ENCODE data around the gene NR2C2.

DNA sequence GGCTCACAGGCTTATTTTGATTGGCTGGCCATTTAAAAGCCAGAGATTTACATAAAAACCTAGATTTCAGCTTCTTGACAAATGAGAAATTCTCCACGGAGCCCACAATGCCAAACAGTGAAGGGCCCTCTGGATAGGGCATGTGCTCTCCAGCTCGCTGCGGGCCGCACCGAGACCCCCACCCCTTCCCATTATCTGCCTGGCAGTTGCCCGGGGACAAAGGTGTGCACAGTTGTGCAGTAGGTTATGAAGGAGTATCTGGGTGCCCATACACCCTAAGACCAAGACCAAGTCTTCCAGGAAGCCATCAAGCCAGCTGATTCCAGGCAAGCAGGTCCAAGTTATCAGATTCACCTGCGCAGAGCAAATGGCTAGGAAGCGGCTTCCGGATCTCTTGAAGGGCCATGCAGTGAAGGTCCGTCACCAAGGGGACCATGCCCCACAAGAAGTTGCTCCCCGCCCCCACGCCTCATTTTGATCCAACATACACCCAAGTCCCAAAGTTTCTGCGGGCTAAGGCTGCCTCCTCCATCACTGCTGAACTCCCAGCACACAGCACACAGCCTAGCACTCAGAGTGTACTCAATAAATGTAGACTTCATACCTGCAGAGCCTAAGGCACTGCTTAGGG lies 116.4 kb downstream of the NR2C2 start:
- TF ChIP-seq POLR2A (IDR thresholded peaks at IDR 0.05; ENCODE audit: extremely low read depth, insufficient read length), result no peak
- TF ChIP-seq, protein P1, sequence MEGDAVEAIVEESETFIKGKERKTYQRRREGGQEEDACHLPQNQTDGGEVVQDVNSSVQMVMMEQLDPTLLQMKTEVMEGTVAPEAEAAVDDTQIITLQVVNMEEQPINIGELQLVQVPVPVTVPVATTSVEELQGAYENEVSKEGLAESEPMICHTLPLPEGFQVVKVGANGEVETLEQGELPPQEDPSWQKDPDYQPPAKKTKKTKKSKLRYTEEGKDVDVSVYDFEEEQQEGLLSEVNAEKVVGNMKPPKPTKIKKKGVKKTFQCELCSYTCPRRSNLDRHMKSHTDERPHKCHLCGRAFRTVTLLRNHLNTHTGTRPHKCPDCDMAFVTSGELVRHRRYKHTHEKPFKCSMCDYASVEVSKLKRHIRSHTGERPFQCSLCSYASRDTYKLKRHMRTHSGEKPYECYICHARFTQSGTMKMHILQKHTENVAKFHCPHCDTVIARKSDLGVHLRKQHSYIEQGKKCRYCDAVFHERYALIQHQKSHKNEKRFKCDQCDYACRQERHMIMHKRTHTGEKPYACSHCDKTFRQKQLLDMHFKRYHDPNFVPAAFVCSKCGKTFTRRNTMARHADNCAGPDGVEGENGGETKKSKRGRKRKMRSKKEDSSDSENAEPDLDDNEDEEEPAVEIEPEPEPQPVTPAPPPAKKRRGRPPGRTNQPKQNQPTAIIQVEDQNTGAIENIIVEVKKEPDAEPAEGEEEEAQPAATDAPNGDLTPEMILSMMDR (IDR thresholded peaks at IDR 0.05; ENCODE audit: low read depth, low read length), result no peak
- TF ChIP-seq, protein P2, sequence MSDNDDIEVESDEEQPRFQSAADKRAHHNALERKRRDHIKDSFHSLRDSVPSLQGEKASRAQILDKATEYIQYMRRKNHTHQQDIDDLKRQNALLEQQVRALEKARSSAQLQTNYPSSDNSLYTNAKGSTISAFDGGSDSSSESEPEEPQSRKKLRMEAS (IDR thresholded peaks at IDR 0.05; ENCODE audit: low read depth, low read length), result no peak

All from NB4 (cell line).